ENCODE data around the gene MYBPC2. TPM values are rescaled to one million over a fixed set of nuclear protein-coding genes. Genes with fewer than 3 reads are reported as not detected.

MYBPC2 gene
- total RNA-seq, 4 donors from 2014 or later = 0.29 TPM; not detected in 3

DNA sequence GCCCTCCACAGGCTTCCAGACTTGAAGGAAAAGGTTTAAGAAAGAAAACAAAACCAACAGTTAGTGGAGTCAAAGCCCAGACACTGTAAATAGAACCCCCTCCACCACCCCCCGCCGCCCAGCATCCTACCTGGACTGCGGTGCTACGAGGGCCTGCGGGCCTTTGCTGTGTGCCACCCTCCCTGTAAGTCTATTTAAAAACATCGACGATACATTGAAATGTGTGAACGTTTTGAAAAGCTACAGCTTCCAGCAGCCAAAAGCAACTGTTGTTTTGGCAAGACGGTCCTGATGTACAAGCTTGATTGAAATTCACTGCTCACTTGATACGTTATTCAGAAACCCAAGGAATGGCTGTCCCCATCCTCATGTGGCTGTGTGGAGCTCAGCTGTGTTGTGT lies 50.2 kb downstream of the MYBPC2 start:
- peaks cover 2% of the 10 kb centered on the region for H3K4me1 ChIP-seq
- H3K27ac ChIP-seq = no peak overlapping the region
- H3K9me3 ChIP-seq = no peaks in the 10 kb centered on the region
- TF ChIP-seq POLR2AphosphoS5 (IDR thresholded peaks at IDR 0.05) (no peak), POLR2A (IDR thresholded peaks at IDR 0.05) (no peak), EP300 (IDR thresholded peaks at IDR 0.05) (no peak)
- TF ChIP-seq, protein P1, sequence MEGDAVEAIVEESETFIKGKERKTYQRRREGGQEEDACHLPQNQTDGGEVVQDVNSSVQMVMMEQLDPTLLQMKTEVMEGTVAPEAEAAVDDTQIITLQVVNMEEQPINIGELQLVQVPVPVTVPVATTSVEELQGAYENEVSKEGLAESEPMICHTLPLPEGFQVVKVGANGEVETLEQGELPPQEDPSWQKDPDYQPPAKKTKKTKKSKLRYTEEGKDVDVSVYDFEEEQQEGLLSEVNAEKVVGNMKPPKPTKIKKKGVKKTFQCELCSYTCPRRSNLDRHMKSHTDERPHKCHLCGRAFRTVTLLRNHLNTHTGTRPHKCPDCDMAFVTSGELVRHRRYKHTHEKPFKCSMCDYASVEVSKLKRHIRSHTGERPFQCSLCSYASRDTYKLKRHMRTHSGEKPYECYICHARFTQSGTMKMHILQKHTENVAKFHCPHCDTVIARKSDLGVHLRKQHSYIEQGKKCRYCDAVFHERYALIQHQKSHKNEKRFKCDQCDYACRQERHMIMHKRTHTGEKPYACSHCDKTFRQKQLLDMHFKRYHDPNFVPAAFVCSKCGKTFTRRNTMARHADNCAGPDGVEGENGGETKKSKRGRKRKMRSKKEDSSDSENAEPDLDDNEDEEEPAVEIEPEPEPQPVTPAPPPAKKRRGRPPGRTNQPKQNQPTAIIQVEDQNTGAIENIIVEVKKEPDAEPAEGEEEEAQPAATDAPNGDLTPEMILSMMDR (IDR thresholded peaks at IDR 0.05) = no peak
- H3K27me3 ChIP-seq = peaks cover 12% of the 10 kb centered on the region
- DNase-seq (ENCODE audit: low spot score in 2 of 2) = no peak
- 84% methylated on average over 8 of the region's 10 CpGs for WGBS
- H3K4me3 ChIP-seq = no peak overlapping the region
- peaks cover 47% of the 10 kb centered on the region for H3K36me3 ChIP-seq

DNA sequence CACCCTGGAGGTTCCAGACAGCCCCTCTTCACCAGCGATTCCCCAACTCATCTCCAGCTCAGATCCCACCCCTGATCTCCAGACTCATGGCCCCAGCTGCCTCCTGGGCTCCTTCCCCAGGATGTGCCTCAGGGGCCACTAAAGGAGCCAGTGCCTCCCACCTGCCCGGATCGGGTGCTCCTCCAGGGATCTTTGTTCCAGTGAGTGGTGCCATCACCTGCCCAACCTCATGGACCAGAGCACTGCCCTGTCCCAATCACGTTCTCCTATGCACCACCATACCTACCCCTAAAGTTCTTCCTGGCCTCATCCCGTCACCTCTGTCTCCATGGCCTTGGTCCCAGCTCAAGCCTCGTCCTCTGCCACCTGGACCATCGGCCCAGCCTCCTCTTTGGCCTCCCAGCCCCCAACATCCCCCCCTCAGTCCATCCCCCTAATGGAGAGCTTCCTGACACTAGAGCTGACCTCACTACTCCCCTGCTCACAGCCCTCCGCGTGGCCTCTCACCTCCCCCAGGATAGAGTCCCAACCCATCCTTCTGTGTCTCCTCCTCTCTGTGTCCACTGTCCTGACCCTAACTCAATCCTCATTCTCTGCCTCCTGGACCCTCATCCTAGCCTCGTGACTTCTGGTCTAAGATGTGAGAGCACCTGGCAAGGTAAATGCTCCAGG lies 52.7 kb downstream of the MYBPC2 start:
- Histone ChIP-seq H3K36me3 (peaks cover 31% of the 10 kb centered on the region), H3K9me3 (no peaks in the 10 kb centered on the region), H3K4me3 (no peak overlapping the region), H3K4me1 (no peaks in the 10 kb centered on the region), H3K27me3 (peaks cover 36% of the 10 kb centered on the region), H3K27ac (no peak overlapping the region)
- no peak for TF ChIP-seq POLR2A (IDR thresholded peaks at IDR 0.05)
- TF ChIP-seq EP300 (IDR thresholded peaks at IDR 0.05) = no peak
- TF ChIP-seq POLR2AphosphoS5 (IDR thresholded peaks at IDR 0.05) = no peak
- TF ChIP-seq, protein P1 (IDR thresholded peaks at IDR 0.05) = no peak
- 88% methylated on average over 10 of the region's 10 CpGs for WGBS
- DNase-seq (ENCODE audit: low spot score in 2 of 2) = no peak

DNA sequence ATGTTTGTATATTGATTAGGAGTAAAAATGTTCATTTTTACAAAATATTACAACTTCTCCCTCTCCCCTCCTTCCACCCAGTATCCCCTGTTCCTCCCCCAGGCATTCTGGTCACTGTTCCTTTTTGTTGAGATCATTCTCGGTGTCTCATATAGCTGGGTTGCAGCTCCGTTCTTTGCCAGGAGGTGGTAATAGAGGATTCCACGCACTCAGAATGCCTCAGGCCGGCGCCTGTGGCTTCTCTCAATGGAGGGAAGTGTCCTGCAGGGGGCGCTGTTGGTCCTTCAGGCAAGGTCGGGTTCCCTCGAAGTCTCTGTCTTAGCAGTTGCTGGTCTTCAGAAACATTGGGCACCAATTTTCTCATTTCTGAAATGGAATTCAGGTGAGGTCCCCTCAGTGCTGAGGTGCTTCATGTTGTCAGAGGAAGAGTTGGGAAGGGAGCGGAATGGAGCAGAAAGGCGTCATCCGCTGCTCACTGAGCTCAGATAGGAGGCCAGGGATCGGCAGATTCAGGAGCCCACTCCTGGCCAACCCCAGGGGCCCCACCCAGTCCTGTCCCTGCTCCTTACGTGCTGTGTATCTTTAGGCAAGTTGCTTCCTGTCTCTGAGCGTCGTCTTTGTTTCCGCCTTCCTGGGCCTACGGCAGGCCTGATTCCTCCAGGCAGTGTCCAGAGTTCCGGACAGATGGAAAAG lies 54.3 kb downstream of the MYBPC2 start:
- Histone ChIP-seq H3K27ac (no peak overlapping the region), H3K9me3 (no peaks in the 10 kb centered on the region), H3K4me1 (no peaks in the 10 kb centered on the region), H3K4me3 (no peak overlapping the region), H3K27me3 (peaks cover 49% of the 10 kb centered on the region), H3K36me3 (peaks cover 16% of the 10 kb centered on the region)
- 74% methylated on average over 18 of the region's 18 CpGs for WGBS
- TF ChIP-seq POLR2AphosphoS5 (IDR thresholded peaks at IDR 0.05) (no peak), EP300 (IDR thresholded peaks at IDR 0.05) (no peak), POLR2A (IDR thresholded peaks at IDR 0.05) (no peak)
- TF ChIP-seq, protein P1 (IDR thresholded peaks at IDR 0.05) = no peak
- DNase-seq (ENCODE audit: low spot score in 2 of 2) = no peak

DNA sequence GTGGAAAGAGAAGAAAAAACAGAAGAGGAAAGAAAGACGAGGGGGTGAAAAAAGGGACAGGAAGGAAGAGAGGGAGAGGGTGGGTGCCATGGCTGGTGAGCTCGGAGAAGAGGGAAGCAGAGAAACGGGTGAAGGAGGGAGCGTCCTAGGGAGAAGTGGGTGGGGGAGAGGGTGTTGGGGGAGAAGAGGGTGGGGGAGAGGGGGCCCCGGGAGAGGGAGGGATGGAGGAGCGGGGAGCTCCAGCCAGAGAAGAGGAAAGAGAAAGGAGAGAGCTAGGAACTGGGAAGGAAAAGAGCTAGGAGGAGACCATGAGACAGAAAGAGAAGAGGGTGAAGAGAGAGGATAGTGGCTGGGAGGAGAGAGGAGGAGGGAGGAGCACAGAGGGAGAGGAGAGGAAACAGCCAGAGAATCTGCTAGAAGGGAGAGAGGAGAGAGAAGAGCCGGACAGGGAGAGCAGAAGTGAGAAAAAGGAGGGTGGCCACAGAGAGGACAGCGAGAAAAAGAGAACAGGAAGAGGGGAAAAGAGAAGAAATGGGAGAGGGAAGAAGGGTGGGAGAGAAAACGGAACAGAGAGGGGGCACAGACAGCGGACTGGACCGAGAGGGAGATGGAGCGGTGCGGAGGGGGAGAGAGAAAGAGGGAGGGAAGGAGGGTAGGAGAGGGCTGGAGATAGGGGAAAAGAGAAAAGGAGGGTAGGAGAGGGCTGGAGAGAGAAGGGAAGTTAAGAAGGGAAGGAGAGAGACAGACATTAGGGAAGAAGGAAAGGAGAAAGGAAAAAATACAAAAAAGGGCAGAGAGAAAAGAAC lies 55.9 kb downstream of the MYBPC2 start:
- Histone ChIP-seq H3K36me3 (peaks cover 1% of the 10 kb centered on the region), H3K9me3 (no peaks in the 10 kb centered on the region), H3K27me3 (peaks cover 49% of the 10 kb centered on the region), H3K27ac (no peak overlapping the region), H3K4me1 (no peaks in the 10 kb centered on the region), H3K4me3 (no peak overlapping the region)
- no peak for DNase-seq (ENCODE audit: low spot score in 2 of 2)
- WGBS = 21% methylated on average over 13 of the region's 13 CpGs
- no peak for TF ChIP-seq POLR2A (IDR thresholded peaks at IDR 0.05)

DNA sequence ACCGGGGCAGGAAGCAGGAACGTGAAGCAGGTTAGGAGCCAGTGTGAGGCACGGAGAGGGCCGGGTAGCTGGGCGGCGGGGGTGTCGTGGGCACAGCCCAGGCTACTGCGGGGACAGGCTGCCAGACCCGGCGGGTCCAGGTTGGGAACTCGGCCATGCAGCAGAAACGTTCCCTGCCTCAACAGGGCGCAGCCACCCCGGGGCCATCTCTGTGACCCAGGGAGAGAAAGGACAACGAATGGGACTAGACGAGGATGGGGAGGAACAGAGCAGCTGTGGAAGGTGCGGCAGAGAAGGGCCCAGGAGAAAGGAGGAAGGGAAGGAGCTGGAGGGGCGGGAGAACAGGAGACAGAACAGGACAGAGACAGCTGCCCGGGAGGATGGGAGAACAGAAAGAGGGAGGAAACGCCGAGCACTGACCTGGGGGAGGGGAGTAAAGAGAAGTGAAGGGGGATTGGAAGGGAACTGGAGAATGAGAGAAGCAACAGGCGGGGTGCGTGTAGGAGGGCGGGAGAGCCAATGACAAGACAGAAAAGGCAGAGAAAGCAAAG lies 56.8 kb downstream of the MYBPC2 start:
- no peak for TF ChIP-seq EP300 (IDR thresholded peaks at IDR 0.05)
- TF ChIP-seq, protein P1 (IDR thresholded peaks at IDR 0.05) = no peak
- no peak for TF ChIP-seq POLR2A (IDR thresholded peaks at IDR 0.05)
- no peak for TF ChIP-seq POLR2AphosphoS5 (IDR thresholded peaks at IDR 0.05)
- WGBS = 33% methylated on average over 23 of the region's 24 CpGs
- H3K27ac ChIP-seq = no peak overlapping the region
- H3K27me3 ChIP-seq = peaks cover 49% of the 10 kb centered on the region
- no peaks in the 10 kb centered on the region for H3K36me3 ChIP-seq
- no peak for DNase-seq (ENCODE audit: low spot score in 2 of 2)
- no peaks in the 10 kb centered on the region for H3K9me3 ChIP-seq
- no peaks in the 10 kb centered on the region for H3K4me1 ChIP-seq
- no peak overlapping the region for H3K4me3 ChIP-seq

All from suprapubic skin (tissue), 4 donors.